ENCODE measurements around the gene BMPER.

BMPER gene

DNA sequence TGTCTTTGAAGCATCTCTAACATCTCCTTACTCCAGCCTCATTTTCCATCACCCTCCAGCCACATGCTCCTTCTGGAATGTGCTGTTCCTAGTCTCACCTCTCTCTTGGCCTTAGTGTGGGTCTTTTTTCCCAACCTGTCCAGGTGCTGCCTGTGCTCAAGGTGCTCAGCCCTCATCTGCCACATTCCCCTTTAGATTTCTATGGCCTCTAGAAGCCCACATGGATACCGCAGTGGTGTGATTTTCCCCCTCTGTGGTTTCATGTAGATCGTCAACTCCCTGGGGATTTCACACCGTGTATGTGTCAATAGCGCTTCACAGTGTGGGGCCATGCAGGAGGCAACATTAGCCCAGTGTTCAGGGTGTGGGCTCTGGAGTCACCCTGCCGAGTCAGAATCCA, 32.5 kb downstream of the BMPER start:
- H3K4me3 ChIP-seq (ENCODE audit: low read depth, low read length), result no peak overlapping the region
- DNase-seq (ENCODE audit: low read depth, low spot score), result no peak
- in situ Hi-C loops (cut with HindIII; ENCODE audit: low sequenced_read_pairs), result no loop called here
- TF ChIP-seq, protein P1, sequence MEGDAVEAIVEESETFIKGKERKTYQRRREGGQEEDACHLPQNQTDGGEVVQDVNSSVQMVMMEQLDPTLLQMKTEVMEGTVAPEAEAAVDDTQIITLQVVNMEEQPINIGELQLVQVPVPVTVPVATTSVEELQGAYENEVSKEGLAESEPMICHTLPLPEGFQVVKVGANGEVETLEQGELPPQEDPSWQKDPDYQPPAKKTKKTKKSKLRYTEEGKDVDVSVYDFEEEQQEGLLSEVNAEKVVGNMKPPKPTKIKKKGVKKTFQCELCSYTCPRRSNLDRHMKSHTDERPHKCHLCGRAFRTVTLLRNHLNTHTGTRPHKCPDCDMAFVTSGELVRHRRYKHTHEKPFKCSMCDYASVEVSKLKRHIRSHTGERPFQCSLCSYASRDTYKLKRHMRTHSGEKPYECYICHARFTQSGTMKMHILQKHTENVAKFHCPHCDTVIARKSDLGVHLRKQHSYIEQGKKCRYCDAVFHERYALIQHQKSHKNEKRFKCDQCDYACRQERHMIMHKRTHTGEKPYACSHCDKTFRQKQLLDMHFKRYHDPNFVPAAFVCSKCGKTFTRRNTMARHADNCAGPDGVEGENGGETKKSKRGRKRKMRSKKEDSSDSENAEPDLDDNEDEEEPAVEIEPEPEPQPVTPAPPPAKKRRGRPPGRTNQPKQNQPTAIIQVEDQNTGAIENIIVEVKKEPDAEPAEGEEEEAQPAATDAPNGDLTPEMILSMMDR (IDR thresholded peaks at IDR 0.05; ENCODE audit: low read depth, low read length), result no peak

DNA sequence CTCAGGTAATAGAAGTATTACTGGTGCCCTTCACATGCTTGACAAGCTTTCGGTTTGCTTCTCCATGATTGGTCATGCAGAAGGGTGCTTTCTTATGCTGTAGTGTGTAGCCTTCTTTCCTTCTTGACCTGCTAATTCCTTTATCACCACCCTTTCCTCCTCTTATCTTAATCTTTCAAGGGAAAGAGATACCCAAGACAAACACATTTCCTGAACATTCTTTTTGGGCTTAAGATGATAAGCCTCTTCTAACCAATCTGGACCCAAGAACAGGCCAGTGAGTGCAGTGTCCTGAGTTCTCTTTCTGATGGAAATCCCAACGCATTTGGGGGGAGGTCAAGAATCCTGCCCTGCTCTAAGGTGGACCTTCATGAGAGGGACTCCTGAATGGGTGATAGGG, 33.8 kb downstream of the BMPER start:
- H3K4me3 ChIP-seq (ENCODE audit: low read depth, low read length), result no peak overlapping the region
- in situ Hi-C loops (cut with HindIII; ENCODE audit: low sequenced_read_pairs), result no loop called here
- TF ChIP-seq, protein P1 (IDR thresholded peaks at IDR 0.05; ENCODE audit: low read depth, low read length), result no peak
- DNase-seq (ENCODE audit: low read depth, low spot score), result no peak

DNA sequence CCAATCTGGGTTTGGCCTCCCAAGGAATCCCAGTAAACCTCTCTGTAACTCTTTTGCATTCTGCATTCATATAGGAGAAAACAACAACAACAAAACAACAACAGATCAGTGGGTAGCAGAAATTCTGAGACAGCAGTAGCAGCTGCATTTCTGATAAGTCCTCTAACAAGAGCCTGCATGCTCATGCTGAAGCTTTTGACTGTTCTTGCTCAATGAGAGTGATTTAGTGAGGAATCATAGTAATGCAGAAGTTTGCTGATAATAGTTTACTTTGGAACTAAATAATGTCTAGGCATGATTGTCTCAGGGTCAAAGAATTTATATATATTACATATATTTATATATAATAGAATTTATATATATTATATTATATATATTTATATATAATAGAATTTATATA, 35.2 kb downstream of the BMPER start:
- DNase-seq (ENCODE audit: low read depth, low spot score), result no peak
- in situ Hi-C loops (cut with HindIII; ENCODE audit: low sequenced_read_pairs), result no loop called here
- TF ChIP-seq, protein P1 (IDR thresholded peaks at IDR 0.05; ENCODE audit: low read depth, low read length), result no peak
- H3K4me3 ChIP-seq (ENCODE audit: low read depth, low read length), result no peak overlapping the region

DNA sequence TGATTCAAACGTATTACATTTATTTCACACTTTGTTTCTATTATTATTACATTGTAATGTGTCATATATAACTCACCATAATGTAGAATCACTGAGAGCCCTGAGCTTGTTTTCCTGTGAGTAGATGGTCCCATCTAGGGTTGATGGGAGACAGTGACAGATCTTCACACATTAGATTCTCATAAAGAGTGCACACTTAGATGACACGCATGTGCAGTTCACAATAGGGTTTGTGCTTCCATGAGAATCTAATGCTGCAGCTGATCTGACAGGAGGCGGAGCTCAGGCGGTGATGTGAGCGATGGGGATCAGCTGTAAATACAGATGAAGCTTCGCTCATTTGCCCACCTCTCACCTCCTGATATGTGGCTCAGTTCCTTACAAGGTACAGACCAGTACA, 36.1 kb downstream of the BMPER start:
- TF ChIP-seq, protein P1 (IDR thresholded peaks at IDR 0.05; ENCODE audit: low read depth, low read length), result no peak
- in situ Hi-C loops (cut with HindIII; ENCODE audit: low sequenced_read_pairs), result no loop called here
- no peak for DNase-seq (ENCODE audit: low read depth, low spot score)
- no peak overlapping the region for H3K4me3 ChIP-seq (ENCODE audit: low read depth, low read length)

DNA sequence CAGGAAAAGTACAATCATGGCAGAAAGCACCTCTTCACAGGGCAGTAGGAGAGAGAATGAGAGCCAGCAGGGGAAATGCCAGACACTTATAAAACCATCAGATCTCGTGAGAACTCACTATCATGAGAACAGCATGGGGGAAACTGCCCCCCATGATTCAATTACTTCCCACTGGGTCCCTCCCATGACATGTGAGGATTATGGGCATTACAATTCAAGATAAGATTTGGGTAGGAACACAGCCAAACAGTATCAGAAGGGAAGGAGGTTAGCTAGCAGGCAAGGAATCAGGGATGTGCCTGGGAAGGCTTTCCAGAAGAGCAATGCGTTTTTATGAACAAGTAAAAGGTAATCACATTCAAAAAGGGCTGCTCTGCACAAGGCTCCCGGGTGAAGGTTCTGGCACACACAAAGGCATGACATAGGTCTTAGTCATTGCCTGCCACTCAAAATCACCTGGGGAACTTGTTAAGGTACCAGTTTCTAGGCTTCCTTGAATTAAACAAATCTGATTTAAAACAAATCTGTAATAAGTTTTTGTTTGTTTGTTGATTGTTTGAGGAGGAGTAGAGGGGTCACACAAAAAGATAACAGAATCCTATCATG, 40.9 kb downstream of the BMPER start:
- H3K4me3 ChIP-seq (ENCODE audit: low read depth, low read length), result no peak overlapping the region
- TF ChIP-seq, protein P1 (IDR thresholded peaks at IDR 0.05; ENCODE audit: low read depth, low read length), result no peak

DNA sequence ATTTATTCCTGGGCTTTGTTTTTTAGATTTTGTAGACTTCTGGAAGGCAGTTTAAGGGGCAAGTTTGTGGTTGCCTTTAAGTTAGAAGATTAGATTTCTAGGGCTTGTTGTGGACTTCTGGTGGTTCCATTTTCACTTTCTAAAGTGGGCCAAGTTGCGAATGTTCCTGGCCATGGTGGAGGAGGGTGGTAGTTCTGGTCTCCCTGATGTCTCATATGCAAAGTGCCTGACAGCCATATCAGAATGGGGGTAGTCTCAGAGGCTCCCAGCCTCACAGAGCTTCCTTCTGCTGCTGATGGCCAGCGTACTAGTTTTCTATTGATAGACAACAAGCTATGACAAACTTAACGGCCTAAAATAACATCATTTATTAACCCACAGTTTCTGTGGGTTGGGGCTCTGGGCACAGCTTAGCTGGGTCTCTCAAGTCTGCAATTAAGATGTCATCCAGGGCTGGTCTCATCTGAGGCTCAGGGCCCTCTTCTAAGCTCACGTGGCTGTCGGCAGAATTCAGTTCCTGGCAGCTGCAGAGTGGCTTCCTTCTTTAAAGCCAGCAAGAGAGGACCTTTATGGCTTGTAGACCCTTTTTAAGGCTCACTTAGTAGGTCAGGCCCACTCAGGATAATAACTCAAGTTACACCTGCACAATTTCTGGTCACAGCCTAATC, 44.8 kb downstream of the BMPER start:
- TF ChIP-seq, protein P1 (IDR thresholded peaks at IDR 0.05; ENCODE audit: low read depth, low read length), result no peak
- in situ Hi-C loops (cut with HindIII; ENCODE audit: low sequenced_read_pairs), result no loop called here
- no peak for DNase-seq (ENCODE audit: low read depth, low spot score)
- H3K4me3 ChIP-seq (ENCODE audit: low read depth, low read length), result no peak overlapping the region

More for the DNA sequence above, 40.9 kb downstream of the BMPER start:
- no peak for DNase-seq (ENCODE audit: low read depth, low spot score)
- in situ Hi-C loops (cut with HindIII; ENCODE audit: low sequenced_read_pairs), result no loop called here
